Measurements from ENCODE around the gene ATG2A. TPM values are rescaled to one million over a fixed set of nuclear protein-coding genes. Genes with fewer than 3 reads are reported as not detected.

The ATG2A gene
- total and polyA plus RNA-seq, 2 experiments from 2014 or later = 11.7 to 18.1 TPM

DNA sequence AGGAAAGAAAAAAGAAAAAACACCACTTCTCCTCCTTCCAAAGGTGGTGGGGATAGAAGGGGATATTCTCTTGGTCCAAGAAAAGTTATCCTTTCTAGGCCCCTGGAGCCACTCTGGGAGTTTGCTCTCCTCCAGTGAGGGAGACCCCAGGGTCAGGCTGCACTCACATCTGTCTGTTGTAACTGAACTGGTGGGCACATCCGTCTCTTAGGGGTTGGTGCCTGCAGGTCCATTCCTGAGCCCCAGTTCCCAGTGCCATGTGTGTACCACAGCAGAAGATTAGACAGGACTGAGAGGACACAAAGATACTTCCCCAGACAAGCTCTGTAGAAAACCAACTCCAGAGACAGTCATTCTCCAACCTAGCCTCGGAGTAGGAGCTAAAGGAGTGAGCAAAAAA lies 3.1 kb upstream of the ATG2A start:
- WGBS (ENCODE audit: low lambda C conversion rate, missing lambda C conversion rate) = 56% methylated on average over 2 of the region's 2 CpGs
- H3K4me1 ChIP-seq (ENCODE audit: insufficient read depth) = peaks cover 16% of the 10 kb centered on the region
- no peaks in the 10 kb centered on the region for H4K20me1 ChIP-seq (ENCODE audit: insufficient read depth, poor library complexity, severe bottlenecking)
- H3K9me3 ChIP-seq (ENCODE audit: low read depth) = no peaks in the 10 kb centered on the region
- H3K9me2 ChIP-seq (replicated peaks; ENCODE audit: insufficient read depth) = no peaks in the 10 kb centered on the region
- H3K4me2 ChIP-seq = no peak overlapping the region
- H3K27me3 ChIP-seq = no peaks in the 10 kb centered on the region
- no peak overlapping the region for H3K4me3 ChIP-seq
- H3K79me2 ChIP-seq = peaks cover 24% of the 10 kb centered on the region
- no peak overlapping the region for H2AFZ ChIP-seq
- TF ChIP-seq EZH2 (IDR thresholded peaks at IDR 0.05; ENCODE audit: borderline replicate concordance) = no peak
- TF ChIP-seq CTCF (IDR thresholded peaks at IDR 0.05; ENCODE audit: poor library complexity) = no peak
- no peak for TF ChIP-seq EZH2phosphoT487 (IDR thresholded peaks at IDR 0.05; ENCODE audit: low read depth, severe bottlenecking, unreplicated experiment)
- no peak for DNase-seq (ENCODE audit: low spot score)
- no peaks in the 10 kb centered on the region for H3K36me3 ChIP-seq (replicated peaks; ENCODE audit: insufficient read depth, low read depth)
- H3K27ac ChIP-seq = no peak overlapping the region

DNA sequence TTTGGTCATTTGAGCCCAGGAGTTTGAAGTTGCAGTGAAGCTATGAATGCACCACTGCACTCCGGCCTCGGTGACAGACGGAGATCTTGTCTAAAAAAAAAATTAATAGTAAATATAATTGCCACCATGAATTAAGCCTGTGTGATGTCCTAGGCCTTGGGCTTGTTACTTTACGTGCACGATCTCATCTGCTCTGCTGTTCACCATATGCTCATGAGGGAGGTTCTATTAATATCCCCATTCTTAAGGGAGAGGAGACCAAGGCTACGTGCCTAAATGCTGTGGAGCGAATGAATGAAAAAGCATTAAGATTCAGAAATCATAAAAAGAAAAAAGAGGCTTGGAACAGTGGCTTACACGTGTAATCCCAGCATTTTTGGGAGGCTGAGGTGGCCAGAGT lies 2.6 kb upstream of the ATG2A start:
- Histone ChIP-seq H3K9me2 (replicated peaks; ENCODE audit: insufficient read depth) (no peaks in the 10 kb centered on the region), H3K27ac (no peak overlapping the region), H2AFZ (no peak overlapping the region), H4K20me1 (ENCODE audit: insufficient read depth, poor library complexity, severe bottlenecking) (no peaks in the 10 kb centered on the region), H3K4me3 (no peak overlapping the region), H3K79me2 (peaks cover 23% of the 10 kb centered on the region), H3K4me1 (ENCODE audit: insufficient read depth) (peaks cover 16% of the 10 kb centered on the region), H3K27me3 (no peaks in the 10 kb centered on the region), H3K9me3 (ENCODE audit: low read depth) (no peaks in the 10 kb centered on the region), H3K4me2 (no peak overlapping the region), H3K36me3 (replicated peaks; ENCODE audit: insufficient read depth, low read depth) (no peaks in the 10 kb centered on the region)
- 94% methylated on average over 8 of the region's 8 CpGs for WGBS (ENCODE audit: low lambda C conversion rate, missing lambda C conversion rate)
- TF ChIP-seq EZH2phosphoT487 (IDR thresholded peaks at IDR 0.05; ENCODE audit: low read depth, severe bottlenecking, unreplicated experiment) = no peak
- no peak for TF ChIP-seq CTCF (IDR thresholded peaks at IDR 0.05; ENCODE audit: poor library complexity)
- no peak for TF ChIP-seq EZH2 (IDR thresholded peaks at IDR 0.05; ENCODE audit: borderline replicate concordance)
- no peak for DNase-seq (ENCODE audit: low spot score)

DNA sequence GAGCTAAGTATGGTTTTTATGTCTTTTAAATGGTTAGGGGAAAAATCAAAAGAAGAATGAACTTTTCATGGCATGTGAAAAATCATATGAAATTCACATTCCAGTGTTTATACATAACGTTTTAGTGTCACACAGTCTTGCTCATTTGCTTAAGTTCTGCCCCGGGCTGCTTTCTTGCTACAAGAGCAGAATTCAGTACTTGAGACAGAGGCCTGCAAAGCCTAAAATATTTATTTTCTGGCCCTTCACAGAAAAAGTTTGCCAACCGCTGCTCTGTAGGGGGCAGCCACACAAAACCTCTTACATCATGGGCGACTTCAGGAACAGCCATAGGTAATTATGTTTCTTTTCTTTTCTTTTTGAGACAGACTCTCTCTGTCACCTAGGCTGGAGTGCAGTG lies 1.0 kb upstream of the ATG2A start:
- Histone ChIP-seq H4K20me1 (ENCODE audit: insufficient read depth, poor library complexity, severe bottlenecking) (no peaks in the 10 kb centered on the region), H3K27me3 (no peaks in the 10 kb centered on the region), H3K79me2 (peaks cover 24% of the 10 kb centered on the region), H3K36me3 (replicated peaks; ENCODE audit: insufficient read depth, low read depth) (no peaks in the 10 kb centered on the region), H3K27ac (peak overlapping the region; percentile 64), H3K9me3 (ENCODE audit: low read depth) (no peaks in the 10 kb centered on the region), H3K9me2 (replicated peaks; ENCODE audit: insufficient read depth) (no peaks in the 10 kb centered on the region), H2AFZ (peak overlapping the region; percentile 21), H3K4me3 (peak overlapping the region; percentile 13), H3K4me1 (ENCODE audit: insufficient read depth) (peaks cover 12% of the 10 kb centered on the region), H3K4me2 (peak overlapping the region; percentile 73)
- WGBS (ENCODE audit: low lambda C conversion rate, missing lambda C conversion rate) = 14% methylated on average over 4 of the region's 4 CpGs
- no peak for TF ChIP-seq EZH2 (IDR thresholded peaks at IDR 0.05; ENCODE audit: borderline replicate concordance)
- peak; percentile 22 for TF ChIP-seq CTCF (IDR thresholded peaks at IDR 0.05; ENCODE audit: poor library complexity)
- DNase-seq (ENCODE audit: low spot score) = peak; percentile 67

GRCh38 chr11:64917663-64917995 lies 620 bp upstream of the ATG2A start:
- Histone ChIP-seq H2AFZ (peak overlapping the region; percentile 21), H3K27ac (peak overlapping the region; percentile 64), H3K27me3 (no peaks in the 10 kb centered on the region), H3K79me2 (peaks cover 24% of the 10 kb centered on the region), H3K4me2 (peak overlapping the region; percentile 73), H3K9me3 (ENCODE audit: low read depth) (no peaks in the 10 kb centered on the region), H4K20me1 (ENCODE audit: insufficient read depth, poor library complexity, severe bottlenecking) (no peaks in the 10 kb centered on the region), H3K4me3 (peak overlapping the region; percentile 13), H3K36me3 (replicated peaks; ENCODE audit: insufficient read depth, low read depth) (no peaks in the 10 kb centered on the region), H3K9me2 (replicated peaks; ENCODE audit: insufficient read depth) (no peaks in the 10 kb centered on the region), H3K4me1 (ENCODE audit: insufficient read depth) (peaks cover 12% of the 10 kb centered on the region)
- 1% methylated on average over 6 of the region's 6 CpGs for WGBS (ENCODE audit: low lambda C conversion rate, missing lambda C conversion rate)
- DNase-seq (ENCODE audit: low spot score) = no peak
- TF ChIP-seq EZH2phosphoT487 (IDR thresholded peaks at IDR 0.05; ENCODE audit: low read depth, severe bottlenecking, unreplicated experiment) = no peak
- TF ChIP-seq CTCF (IDR thresholded peaks at IDR 0.05; ENCODE audit: poor library complexity) = no peak
- no peak for TF ChIP-seq EZH2 (IDR thresholded peaks at IDR 0.05; ENCODE audit: borderline replicate concordance)
